GM12878 (cell line): ENCODE measurements around the gene BBS5. TPM values are rescaled to one million over a fixed set of nuclear protein-coding genes. Genes with fewer than 3 reads are reported as not detected.

Source experiments
- ATAC-seq: fragments of 200-7000 bp; cut with Tn5 transposase; 3 replicates; pipeline ENCODE4 v1.9.1; 2020; ENCODE audit warnings: mild to moderate bottlenecking, moderate library complexity
- BruUV-seq: library from RNA; stranded (reverse); fragments of 400-500 nt; replicated peaks from 2 replicates; lab custom pipeline; 2021; lab: Mats Ljungman, UMichigan
- CTCF ChIA-PET: fragments of 300-600 bp; sonication (Branson Sonifier 250); formaldehyde crosslinking; extraction: SDS; loops from one replicate; lab custom pipeline; 2021; ENCODE audit warnings: inconsistent platforms; lab: Yijun Ruan, JAX
- POLR2A ChIA-PET: fragments of 350-600 bp; formaldehyde crosslinking; extraction: SDS; loops from one replicate; lab custom pipeline; 2021; ENCODE audit warnings: inconsistent platforms; lab: Charles Lee
- RAD21 ChIA-PET: fragments of 300-600 bp; sonication (Branson Sonifier 250); formaldehyde crosslinking; loops from one replicate; lab custom pipeline; 2023; ENCODE audit warnings: antibody characterized with exemption; ENCODE audit not compliant: unreplicated experiment; lab: Charles Lee
- SMC1A ChIA-PET: fragments of 300-600 bp; sonication (Branson Sonifier 250); formaldehyde crosslinking; loops from one replicate; lab custom pipeline; 2023; ENCODE audit not compliant: unreplicated experiment, uncharacterized antibody; lab: Charles Lee
- DNase-seq: peaks from one replicate; pipeline ENCODE4 v3.0.0-alpha.2; 2011; ENCODE audit warnings: low read depth, low spot score
- FAIRE-seq: peaks from 3 replicates; lab custom pipeline; 2011; peaks lifted over from hg19 to GRCh38; lab: Jason Lieb, UNC
- H2AFZ ChIP-seq: 2 replicates; pipeline ENCODE4 v1.6.0; 2011; ENCODE audit warnings: low read depth, low read length, control low read depth; ENCODE audit not compliant: control insufficient read depth
- H3K27ac ChIP-seq: 2 replicates; pipeline ENCODE4 v1.5.1; 2011; ENCODE audit warnings: control low read depth; ENCODE audit not compliant: control insufficient read depth, insufficient read depth
- H3K27me3 ChIP-seq, 2 experiments: replicated peaks in 1 of 2; 2 replicates each; pipeline versions ENCODE4 v1.6.0 to v1.6.1; 2011; ENCODE audit warnings: low read length in 1 of 2; ENCODE audit not compliant: control insufficient read depth in 2 of 2, insufficient read depth in 2 of 2
- H3K36me3 ChIP-seq, 2 experiments: 2 replicates each; pipeline ENCODE4 v1.5.1; 2011; ENCODE audit warnings: low read length in 1 of 2; ENCODE audit not compliant: control insufficient read depth in 2 of 2, insufficient read depth in 2 of 2
- H3K4me1 ChIP-seq: 2 replicates; pipeline ENCODE4 v1.6.1; 2011; ENCODE audit warnings: mild to moderate bottlenecking, low read length, moderate library complexity, mixed read lengths; ENCODE audit not compliant: control insufficient read depth, insufficient read depth
- H3K4me2 ChIP-seq: 2 replicates; pipeline ENCODE4 v1.6.0; 2011; ENCODE audit warnings: control low read depth; ENCODE audit not compliant: control insufficient read depth, insufficient read depth
- H3K4me3 ChIP-seq: fragments of 200-600 bp; sonication (generic); 2 replicates; pipeline ENCODE4 v1.5.1; 2016
- H3K79me2 ChIP-seq: 2 replicates; pipeline ENCODE4 v1.6.0; 2011; ENCODE audit warnings: low read length; ENCODE audit not compliant: control insufficient read depth, insufficient read depth
- H3K9ac ChIP-seq: 2 replicates; pipeline ENCODE4 v1.8.0; 2011; ENCODE audit warnings: low read length, control low read depth, mixed read lengths; ENCODE audit not compliant: control insufficient read depth, insufficient read depth
- H3K9me3 ChIP-seq: replicated peaks from 3 replicates; pipeline ENCODE4 v1.5.1; 2011; ENCODE audit warnings: mild to moderate bottlenecking, low read length; ENCODE audit not compliant: control insufficient read depth, insufficient read depth
- H4K20me1 ChIP-seq: 2 replicates; pipeline ENCODE4 v1.6.0; 2011; ENCODE audit not compliant: control insufficient read depth, insufficient read depth
- EGR1 ChIP-seq, 2 experiments: IDR thresholded peaks; 1 replicate in 1 of 2; 2 replicates in 1 of 2; pipeline ENCODE4 v1.6.1; 2011 to 2012; ENCODE audit warnings: low read depth in 2 of 2, low read length in 2 of 2, borderline replicate concordance in 1 of 2, mild to moderate bottlenecking in 1 of 2, moderate library complexity in 1 of 2
- EP300 ChIP-seq, 2 experiments: fragments of 150-350 bp in 1 of 2; IDR thresholded peaks; 2 replicates each; pipeline ENCODE4 v1.6.1; 2011 to 2012; ENCODE audit warnings: low read depth in 2 of 2, low read length in 2 of 2, borderline replicate concordance in 1 of 2, improper control_type of control experiment in 1 of 2, inconsistent platforms in 1 of 2; ENCODE audit not compliant: control insufficient read depth in 1 of 2
- FOXK2 ChIP-seq: fragments of 450-650 bp; IDR thresholded peaks from 2 replicates; pipeline ENCODE4 v1.6.1; 2017; ENCODE audit warnings: mild to moderate bottlenecking, moderate library complexity
- HCFC1 ChIP-seq: fragments of 150-350 bp; IDR thresholded peaks from 2 replicates; pipeline ENCODE4 v1.6.1; 2014; ENCODE audit warnings: low read length
- IKZF2 ChIP-seq, 2 experiments: fragments of 450-650 bp; IDR thresholded peaks; 2 replicates each; pipeline ENCODE4 v1.6.1; 2017; ENCODE audit warnings: mild to moderate bottlenecking in 2 of 2, moderate library complexity in 2 of 2
- KAT2A ChIP-seq: conservative IDR thresholded peaks from 2 replicates; pipeline ENCODE4 v1.6.1; 2011; ENCODE audit warnings: low read depth, low read length; ENCODE audit not compliant: control insufficient read depth
- NFIC ChIP-seq: IDR thresholded peaks from 2 replicates; pipeline ENCODE4 v1.6.1; 2012; ENCODE audit warnings: low read depth, mild to moderate bottlenecking, inconsistent platforms, low read length, moderate library complexity
- NR2C2 ChIP-seq: IDR thresholded peaks from 2 replicates; pipeline ENCODE4 v1.6.1; 2011; ENCODE audit warnings: borderline replicate concordance, low read depth; ENCODE audit not compliant: control insufficient read depth, insufficient read length
- POLR2A ChIP-seq: IDR thresholded peaks from 2 replicates; pipeline ENCODE4 v1.6.1; 2011; ENCODE audit warnings: low read depth, mild to moderate bottlenecking, low read length
- RUNX3 ChIP-seq: IDR thresholded peaks from 2 replicates; pipeline ENCODE4 v1.6.1; 2012; ENCODE audit warnings: low read length, inconsistent platforms
- SIN3A ChIP-seq: IDR thresholded peaks from 2 replicates; pipeline ENCODE4 v1.6.1; 2012; ENCODE audit warnings: low read depth, low read length, improper control_type of control experiment
- SIX5 ChIP-seq: IDR thresholded peaks from 2 replicates; pipeline ENCODE4 v1.6.1; 2011; ENCODE audit warnings: mild to moderate bottlenecking, low read depth, low read length, moderate library complexity; ENCODE audit not compliant: severe bottlenecking
- SMARCA5 ChIP-seq: fragments of 450-650 bp; IDR thresholded peaks from 2 replicates; pipeline ENCODE4 v1.6.1; 2017; ENCODE audit warnings: mild to moderate bottlenecking
- STAT3 ChIP-seq: IDR thresholded peaks from 2 replicates; pipeline ENCODE4 v1.6.1; 2011; ENCODE audit warnings: low read depth, low read length, improper control_type of control experiment
- TARDBP ChIP-seq: IDR thresholded peaks from 2 replicates; pipeline ENCODE4 v1.6.1; 2016; ENCODE audit warnings: borderline replicate concordance
- TCF12 ChIP-seq: IDR thresholded peaks from 2 replicates; pipeline ENCODE4 v1.6.1; 2011; ENCODE audit warnings: low read depth, mild to moderate bottlenecking, low read length
- ZNF687 ChIP-seq: fragments of 450-650 bp; IDR thresholded peaks from 2 replicates; pipeline ENCODE4 v1.6.1; 2017; ENCODE audit warnings: mild to moderate bottlenecking, moderate library complexity
- in situ Hi-C: fragments of 300-500 bp; cut with MboI; formaldehyde crosslinking; loops from 9 replicates; pipeline ENCODE4 v1.14.3; 2018; ENCODE audit warnings: mixed read lengths
- intact Hi-C: fragments of 100-400 bp; cut with micrococcal nuclease; formaldehyde crosslinking; loops from one replicate; pipeline ENCODE4 v1.14.2; 2022; ENCODE audit not compliant: unreplicated experiment
- polyA plus RNA-seq, 11 experiments: library from polyadenylated mRNA; depleted of rRNA in 4 of 11; unstranded in 6 of 11; stranded (reverse) in 5 of 11; fragments of >200 nt; fragmentation: Nextera tagmentation in 4 of 11; fragmentation: Illumina TruSeq in 1 of 11; extraction: Ambion mirVana in 4 of 11; extraction: Trizol in 1 of 11; gene quantifications; 1 replicate in 1 of 11; 2 replicates in 10 of 11; pipeline versions ENCODE4 v1.2.1 to v1.2.3, GENCODE V29; 2011 to 2016; ENCODE audit warnings: inconsistent platforms in 2 of 11, missing spikeins in 2 of 11, low read depth in 1 of 11
- total RNA-seq, 4 experiments: library from RNA; depleted of rRNA in 3 of 4; stranded (reverse); fragments of >200 nt in 3 of 4; fragmentation: Illumina TruSeq in 1 of 4; extraction: Trizol in 1 of 4; gene quantifications; 2 replicates each; pipeline versions ENCODE4 v1.2.1 to v1.2.3, GENCODE V29; 2013 to 2021

BBS5 gene
- total and polyA plus RNA-seq, 10 of the 15 experiments (the other 5 are each of a cell fraction or from before 2014, with no cell fraction given): 0.56 to 3.4 (median 1.6) TPM

DNA sequence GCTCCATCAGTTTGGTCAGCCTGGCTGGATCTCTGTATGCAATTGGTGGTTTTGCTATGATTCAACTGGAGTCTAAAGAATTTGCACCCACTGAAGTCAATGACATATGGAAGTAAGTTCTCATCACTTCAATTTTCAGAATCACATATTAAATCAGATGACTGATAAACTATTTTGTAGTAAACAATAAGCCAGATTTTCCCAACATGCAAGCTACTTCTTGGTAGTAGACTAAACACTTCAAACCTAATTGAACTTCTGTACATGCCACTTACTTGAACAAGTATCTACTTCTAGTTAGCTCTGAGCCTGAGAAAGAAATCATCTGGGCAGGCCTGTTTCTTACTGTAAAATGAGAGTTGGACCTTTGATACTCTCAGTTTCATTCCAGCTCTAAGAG is 41.6 kb downstream of the BBS5 start:
- Histone ChIP-seq H3K9me3 (no peaks in the 10 kb centered on the region), H3K4me1 (no peaks in the 10 kb centered on the region), H3K9ac (no peak overlapping the region), H2AFZ (no peak overlapping the region), H3K27ac (no peak overlapping the region), H4K20me1 (no peaks in the 10 kb centered on the region), H3K79me2 (no peaks in the 10 kb centered on the region), H3K4me2 (no peak overlapping the region), H3K27me3 (no peaks in the 10 kb centered on the region), H3K36me3 (no peaks in the 10 kb centered on the region), H3K4me3 (no peak overlapping the region)
- TF ChIP-seq HCFC1: no peak
- TF ChIP-seq ZNF687: no peak
- no peak for TF ChIP-seq EGR1 (IDR thresholded peaks at IDR 0.05; ENCODE audit: borderline replicate concordance in 1 of 2, low read depth in 2 of 2, low read length in 2 of 2)
- TF ChIP-seq POLR2A: no peak
- no peak for TF ChIP-seq NFIC
- no peak for TF ChIP-seq RUNX3
- TF ChIP-seq EP300 (IDR thresholded peaks at IDR 0.05; ENCODE audit: borderline replicate concordance in 1 of 2, control insufficient read depth in 1 of 2, low read depth in 2 of 2, low read length in 2 of 2): no peak
- TF ChIP-seq TCF12: no peak
- TF ChIP-seq KAT2A: no peak
- no peak for TF ChIP-seq TARDBP
- no peak for TF ChIP-seq FOXK2
- no peak for TF ChIP-seq STAT3
- TF ChIP-seq IKZF2 (IDR thresholded peaks at IDR 0.05): no peak
- TF ChIP-seq SIX5: no peak
- no peak for TF ChIP-seq SIN3A
- TF ChIP-seq SMARCA5: no peak
- TF ChIP-seq NR2C2: no peak
- in situ Hi-C loops: no loop called here
- ATAC-seq: no peak
- FAIRE-seq: no peak
- SMC1A ChIA-PET: no interaction called here
- no peak for DNase-seq
- CTCF ChIA-PET: interaction anchor here (0.6 to 2.0 kb wide), 5 partner anchors 9 to 848 kb away, joined by 3 to 4 read pairs (median 3); no protein-coding TSS in a partner anchor
- BruUV-seq: no TSS peak
- RAD21 ChIA-PET: interaction anchor here (0.6 kb wide), 1 partner anchor 71 kb away, joined by 3 read pairs; no protein-coding TSS in a partner anchor
- intact Hi-C loops: loop anchor here (10.0 kb wide), 1 partner anchor 274 kb away; the partner anchor contains the start of gene SSB
- POLR2A ChIA-PET: no interaction called here
